Common myeloid progenitor, CD34-positive (primary cell): ENCODE results near the gene PSMB1.

Experiments
- CTCF ChIA-PET: fragments of 350-600 bp; sonication (Branson Sonifier 250); formaldehyde crosslinking; loops from one replicate; lab custom pipeline; 2021; ENCODE audit warnings: antibody characterized with exemption; lab: Charles Lee
- POLR2A ChIA-PET: fragments of 350-600 bp; sonication (Branson Sonifier 250); formaldehyde crosslinking; loops from one replicate; lab custom pipeline; 2021; ENCODE audit warnings: antibody characterized with exemption; lab: Charles Lee
- DNase-seq, 3 donors: peaks; one replicate each; pipeline versions ENCODE4 v3.0.0 to v3.0.0-alpha.2; 2013
- H3K27ac ChIP-seq, 2 experiments: 1 replicate in 1 of 2; 2 replicates in 1 of 2; pipeline ENCODE4 v1.7.0; 2013; ENCODE audit warnings: inconsistent platforms in 2 of 2, low read length in 2 of 2, mild to moderate bottlenecking in 2 of 2, low read depth in 1 of 2, moderate library complexity in 1 of 2; ENCODE audit not compliant: severe bottlenecking in 2 of 2, insufficient read depth in 1 of 2, poor library complexity in 1 of 2
- H3K27me3 ChIP-seq, 5 experiments: replicated peaks in 2 of 5; 1 replicate in 3 of 5; 2 replicates in 2 of 5; pipeline versions ENCODE4 v1.6.1 to v1.7.0; 2013; ENCODE audit warnings: low read length in 4 of 5, mild to moderate bottlenecking in 2 of 5, moderate library complexity in 2 of 5, inconsistent platforms in 1 of 5; ENCODE audit not compliant: insufficient read depth in 5 of 5, control insufficient read depth in 4 of 5
- H3K36me3 ChIP-seq, 4 experiments: 1 replicate in 2 of 4; 2 replicates in 2 of 4; pipeline versions ENCODE4 v1.6.1 to v1.7.0; 2013; ENCODE audit warnings: low read length in 3 of 4, control low read depth in 1 of 4, mild to moderate bottlenecking in 1 of 4; ENCODE audit not compliant: control insufficient read depth in 4 of 4, insufficient read depth in 4 of 4
- H3K4me1 ChIP-seq, 4 experiments: 1 replicate in 3 of 4; 2 replicates in 1 of 4; pipeline versions ENCODE4 v1.6.1 to v1.7.1; 2013; ENCODE audit warnings: low read length in 3 of 4, mild to moderate bottlenecking in 3 of 4, control low read depth in 1 of 4, inconsistent platforms in 1 of 4, moderate library complexity in 1 of 4; ENCODE audit not compliant: control insufficient read depth in 4 of 4, insufficient read depth in 4 of 4; ENCODE audit errors: control extremely low read depth in 1 of 4
- H3K4me3 ChIP-seq, 7 experiments: 1 replicate in 4 of 7; 2 replicates in 3 of 7; pipeline versions ENCODE4 v1.5.1 to v1.7.0; 2013; ENCODE audit warnings: mild to moderate bottlenecking in 7 of 7, low read length in 6 of 7, moderate library complexity in 6 of 7, inconsistent platforms in 2 of 7, low read depth in 2 of 7, control low read depth in 1 of 7; ENCODE audit not compliant: insufficient read depth in 4 of 7, control insufficient read depth in 1 of 7; ENCODE audit errors: extremely low read depth in 1 of 7
- H3K9me3 ChIP-seq, 5 experiments: 1 replicate in 4 of 5; 2 replicates in 1 of 5; pipeline versions ENCODE4 v1.6.1 to v1.7.1; 2013; ENCODE audit warnings: low read length in 4 of 5, mild to moderate bottlenecking in 2 of 5, inconsistent platforms in 1 of 5, low read depth in 1 of 5, moderate library complexity in 1 of 5; ENCODE audit not compliant: control insufficient read depth in 4 of 5, insufficient read depth in 2 of 5; ENCODE audit errors: control extremely low read depth in 1 of 5
- WGBS: methylation state at CpG from one replicate; pipeline ENCODE4 v1.1.5; 2013; ENCODE audit not compliant: insufficient coverage; 5-methylcytosine and 5-hydroxymethylcytosine counted together

Gene PSMB1

GRCh38 chr6:170497841-170498301, 55.2 kb downstream of the PSMB1 start:
- CTCF ChIA-PET: interaction anchor here (1.6 to 2.5 kb wide), 2 partner anchors 19 to 32 kb away, joined by 7 to 8 read pairs; no protein-coding TSS in a partner anchor
- Histone ChIP-seq H3K27ac (no peak overlapping the region), H3K36me3 (no peaks in the 10 kb centered on the region), H3K9me3 (peaks cover 0 to 22% (median 18%) of the 10 kb centered on the region in 5 experiments), H3K27me3 (peaks cover 0 to 19% (median 7%) of the 10 kb centered on the region in 5 experiments), H3K4me3 (no peak overlapping the region), H3K4me1 (peaks cover 0 to 2% (median 0%) of the 10 kb centered on the region in 4 experiments)
- no peak for DNase-seq
- 37% methylated on average over 4 of the region's 4 CpGs for WGBS
- POLR2A ChIA-PET: no interaction called here

GRCh38 chr6:170493354-170493753, 59.8 kb downstream of the PSMB1 start:
- no peak for DNase-seq
- Histone ChIP-seq H3K4me3 (no peak overlapping the region), H3K27me3 (peaks cover 2 to 26% (median 8%) of the 10 kb centered on the region in 5 experiments), H3K27ac (no peak overlapping the region), H3K9me3 (no peaks in the 10 kb centered on the region), H3K36me3 (no peaks in the 10 kb centered on the region), H3K4me1 (peaks cover 0 to 2% (median 0%) of the 10 kb centered on the region in 4 experiments)
- ChIA-PET POLR2A (no interaction called here), CTCF (no interaction called here)
- WGBS: 80% methylated on average over 1 of the region's 2 CpGs

GRCh38 chr6:170490259-170490658, 62.8 kb downstream of the PSMB1 start:
- Histone ChIP-seq H3K27me3 (peaks cover 0 to 20% (median 2%) of the 10 kb centered on the region in 5 experiments), H3K27ac (no peak overlapping the region), H3K9me3 (no peaks in the 10 kb centered on the region), H3K4me1 (peaks cover 0 to 2% (median 0%) of the 10 kb centered on the region in 4 experiments), H3K36me3 (no peaks in the 10 kb centered on the region), H3K4me3 (no peak overlapping the region)
- CTCF ChIA-PET: interaction anchor here (1.3 kb wide), 1 partner anchor 15 kb away, joined by 4 read pairs; no protein-coding TSS in a partner anchor
- DNase-seq: no peak
- 90% methylated on average over 2 of the region's 4 CpGs for WGBS
- POLR2A ChIA-PET: no interaction called here

GRCh38 chr6:170489836-170490235, 63.3 kb downstream of the PSMB1 start:
- H3K36me3 ChIP-seq: no peaks in the 10 kb centered on the region
- H3K4me1 ChIP-seq: peaks cover 0 to 2% (median 0%) of the 10 kb centered on the region in 4 experiments
- no peak overlapping the region for H3K27ac ChIP-seq
- no peak for DNase-seq
- CTCF ChIA-PET: interaction anchor here (1.3 kb wide), 2 partner anchors 15 to 39 kb away, joined by 3 to 4 read pairs; no protein-coding TSS in a partner anchor
- peaks cover 0 to 20% (median 2%) of the 10 kb centered on the region in 5 experiments for H3K27me3 ChIP-seq
- POLR2A ChIA-PET: no interaction called here
- WGBS: 100% methylated on average over 1 of the region's 3 CpGs
- H3K9me3 ChIP-seq: no peaks in the 10 kb centered on the region
- no peak overlapping the region for H3K4me3 ChIP-seq

- DNase-seq: no peak
- no peak overlapping the region for H3K27ac ChIP-seq
- H3K27me3 ChIP-seq: peaks cover 0 to 16% (median 2%) of the 10 kb centered on the region in 5 experiments
- CTCF ChIA-PET: no interaction called here
- H3K4me3 ChIP-seq: no peak overlapping the region
- H3K36me3 ChIP-seq: no peaks in the 10 kb centered on the region
- WGBS: 83% methylated on average over 1 of the region's 4 CpGs
- no peaks in the 10 kb centered on the region for H3K9me3 ChIP-seq
- POLR2A ChIA-PET: no interaction called here
- no peaks in the 10 kb centered on the region for H3K4me1 ChIP-seq
Measured at GRCh38 chr6:170487707-170488329, 65.3 kb downstream of the PSMB1 start.

- ChIA-PET CTCF (no interaction called here), POLR2A (no interaction called here)
- Histone ChIP-seq H3K27me3 (peaks cover 0 to 12% (median 2%) of the 10 kb centered on the region in 5 experiments), H3K9me3 (no peaks in the 10 kb centered on the region), H3K4me3 (no peak overlapping the region), H3K4me1 (no peaks in the 10 kb centered on the region), H3K36me3 (no peaks in the 10 kb centered on the region), H3K27ac (no peak overlapping the region)
- DNase-seq: no peak
- WGBS: 94% methylated on average over 5 of the region's 5 CpGs
Measured at GRCh38 chr6:170485159-170485558, 67.9 kb downstream of the PSMB1 start.
